HG03558 (cell line): ENCODE results near the gene OPRL1.
"Not testable (repeated sequence)": the region's sequence is repeated elsewhere in the genome, so short reads cannot be mapped to it uniquely, and the experiment has no call there.

Source experiments
- ATAC-seq: cut with Tn5 transposase; IDR thresholded peaks from one replicate; pipeline ENCODE4 v1.9.1; 2021; ENCODE audit warnings: moderate number of reproducible peaks; ENCODE audit not compliant: unreplicated experiment; ENCODE audit errors: extremely low read depth

Gene OPRL1

DNA sequence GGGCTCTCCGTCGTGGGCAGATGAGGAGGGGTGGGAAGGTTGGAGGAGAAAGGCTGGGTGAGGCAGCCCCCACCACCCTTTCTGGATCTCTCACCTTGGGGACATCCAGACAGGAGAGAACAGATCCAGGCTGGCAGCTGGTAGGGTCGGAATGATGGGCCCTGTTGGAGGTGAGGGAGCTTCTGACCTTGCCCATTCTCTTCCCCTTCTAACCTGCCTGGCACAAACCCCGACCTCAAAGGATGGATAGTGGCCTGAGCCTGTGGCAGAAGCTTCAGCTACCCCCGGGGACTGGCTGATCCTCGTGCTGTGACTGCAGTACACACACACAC lies 33.5 kb downstream of the OPRL1 start:
- ATAC-seq: no peak

DNA sequence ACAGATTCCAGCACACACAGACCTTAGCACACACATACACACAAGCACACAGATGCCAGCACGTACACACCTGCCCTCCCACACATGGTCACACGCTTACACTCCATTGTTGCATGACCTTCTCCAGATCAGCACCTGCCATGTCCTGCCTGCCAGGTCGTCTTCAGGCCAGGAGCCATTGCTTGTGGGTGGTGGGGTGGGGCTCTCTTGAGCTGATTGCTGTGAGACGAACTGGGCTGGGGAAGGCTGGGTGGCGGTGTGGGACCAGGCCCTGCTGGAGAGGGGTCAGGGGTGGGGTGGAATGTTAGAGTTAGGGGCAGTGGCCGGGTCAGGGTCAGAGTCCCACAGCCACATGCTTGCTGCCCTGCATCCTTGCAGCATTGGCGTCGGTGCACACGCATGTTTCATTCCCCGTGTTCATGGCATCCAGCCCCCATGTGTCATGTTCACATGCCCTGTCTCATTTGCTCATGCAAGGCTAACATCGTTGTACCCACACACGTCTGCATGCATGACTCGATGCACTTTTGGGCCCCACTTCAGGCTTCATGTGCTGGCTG lies 34.0 kb downstream of the OPRL1 start:
- no peak for ATAC-seq

DNA sequence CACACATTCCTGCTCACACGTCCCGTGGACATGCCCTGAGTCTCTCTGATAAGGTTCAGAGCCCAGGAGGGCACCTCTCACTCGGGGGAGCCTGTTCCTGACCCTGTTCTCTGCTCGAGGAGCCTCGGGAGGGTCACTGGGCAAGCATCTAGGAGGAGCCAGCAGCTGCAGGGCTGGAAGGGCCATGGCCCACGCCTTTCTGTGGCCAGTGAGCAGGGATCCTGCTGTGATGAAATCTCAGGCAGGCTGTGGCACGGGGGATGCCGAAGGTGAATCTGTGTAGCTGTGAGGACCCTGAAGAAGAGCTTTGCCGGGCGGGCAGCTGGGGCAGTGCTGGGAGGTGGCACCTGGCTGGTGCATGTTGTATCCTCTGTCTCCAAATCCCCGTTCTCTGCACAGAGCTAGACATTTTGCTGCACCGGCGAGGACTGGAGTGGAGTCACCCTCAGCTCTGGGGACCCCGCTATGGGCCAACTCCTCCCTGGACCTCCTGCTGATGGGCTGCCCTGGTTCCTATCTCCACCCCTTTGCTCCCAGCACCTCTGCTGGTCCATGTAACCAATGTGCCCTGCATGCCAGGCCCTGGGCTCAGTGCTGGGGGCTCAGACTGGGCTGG lies 34.6 kb downstream of the OPRL1 start:
- no peak for ATAC-seq

GRCh38 chr20:64115171-64115911 lies 35.5 kb downstream of the OPRL1 start:
- ATAC-seq: no peak

DNA sequence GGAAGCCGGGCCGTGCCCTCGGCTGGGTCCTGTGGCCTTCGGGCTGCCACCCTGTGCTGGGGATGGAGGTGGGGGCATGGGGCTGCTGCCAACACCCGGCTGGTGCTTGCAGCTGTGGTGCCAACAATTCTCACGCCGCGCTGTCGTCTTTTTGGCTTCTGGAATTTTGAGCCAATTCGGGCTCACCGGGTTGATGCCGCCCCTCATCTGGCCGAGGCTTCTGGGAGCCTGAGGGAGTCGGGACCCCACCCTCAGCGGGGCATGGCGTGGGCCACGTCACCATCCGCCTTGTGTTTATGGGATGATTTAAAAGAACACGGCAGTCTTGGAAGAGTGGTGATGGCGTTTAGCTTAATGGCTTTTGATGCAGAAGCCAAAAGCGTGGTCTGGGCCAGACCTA lies 36.1 kb downstream of the OPRL1 start:
- no peak for ATAC-seq

GRCh38 chr20:64116541-64117431 lies 36.9 kb downstream of the OPRL1 start:
- no peak for ATAC-seq

DNA sequence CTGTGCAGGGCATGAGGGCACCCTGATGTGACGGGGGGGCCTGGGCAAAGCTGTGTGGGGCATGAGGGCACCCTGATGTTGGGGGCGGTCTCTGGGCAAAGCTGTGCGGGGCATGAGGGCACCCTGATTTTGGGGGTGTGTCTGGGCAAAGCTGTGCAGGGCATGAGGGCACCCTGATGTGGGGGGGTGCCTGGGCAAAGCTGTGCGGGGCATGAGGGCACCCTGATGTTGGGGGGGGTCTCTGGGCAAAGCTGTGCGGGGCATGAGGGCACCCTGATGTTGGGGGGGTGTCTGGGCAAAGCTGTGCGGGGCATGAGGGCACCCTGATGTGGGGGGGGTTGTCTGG lies 37.5 kb downstream of the OPRL1 start:
- ATAC-seq: not testable (repeated sequence)

DNA sequence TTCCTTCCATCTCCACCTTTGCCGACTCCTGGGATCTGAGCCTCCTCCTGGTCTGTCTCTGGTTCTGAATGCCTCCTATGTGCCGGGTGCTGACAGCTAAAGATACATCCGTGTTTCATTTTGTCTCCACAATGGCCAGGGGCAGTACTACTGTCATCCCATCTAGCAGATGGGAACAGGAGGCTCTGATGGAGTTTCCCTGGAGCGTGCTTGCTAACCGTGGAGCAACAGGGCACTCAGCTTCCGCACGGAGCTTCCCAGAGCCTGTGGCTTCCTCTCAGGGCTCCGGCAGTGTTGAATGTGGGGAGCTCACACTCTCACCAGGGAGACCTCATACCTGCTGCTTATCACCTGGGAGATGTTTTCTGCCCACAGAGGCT lies 39.4 kb downstream of the OPRL1 start:
- ATAC-seq: no peak

DNA sequence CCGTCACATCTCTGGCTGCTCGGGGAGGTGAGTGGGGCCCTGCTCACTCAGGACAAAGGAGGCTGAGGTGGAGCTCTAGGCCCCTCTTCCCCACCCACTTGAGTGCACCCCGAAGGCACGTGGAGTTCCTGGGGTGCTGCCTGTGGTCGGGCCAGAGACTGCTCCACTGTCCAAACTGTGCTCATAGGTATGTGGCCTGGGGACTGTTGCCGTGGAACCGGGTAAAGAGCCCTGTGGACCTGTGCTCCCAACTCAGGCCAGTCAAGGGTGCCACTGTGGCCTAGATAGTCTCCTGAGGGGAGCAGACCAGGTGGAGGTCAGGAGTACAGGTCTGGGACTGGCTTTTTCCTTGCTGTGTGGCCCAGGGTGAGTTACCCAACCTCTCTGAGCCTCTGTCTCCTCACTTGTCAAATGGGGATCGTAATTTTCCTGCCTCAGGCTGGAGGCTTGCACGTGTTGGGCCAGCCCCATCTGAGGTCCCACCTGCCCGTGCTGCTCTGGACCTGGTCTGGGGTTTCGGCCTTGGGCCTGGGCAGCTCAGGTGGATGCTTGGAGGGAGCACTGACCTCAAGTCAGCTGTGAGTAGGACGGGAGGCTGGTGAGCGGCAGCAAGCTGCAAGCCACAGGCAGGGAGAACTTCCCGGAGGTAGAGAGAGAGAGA lies 39.9 kb downstream of the OPRL1 start:
- ATAC-seq: no peak

GRCh38 chr20:64121586-64121985 lies 41.7 kb downstream of the OPRL1 start:
- ATAC-seq: no peak

DNA sequence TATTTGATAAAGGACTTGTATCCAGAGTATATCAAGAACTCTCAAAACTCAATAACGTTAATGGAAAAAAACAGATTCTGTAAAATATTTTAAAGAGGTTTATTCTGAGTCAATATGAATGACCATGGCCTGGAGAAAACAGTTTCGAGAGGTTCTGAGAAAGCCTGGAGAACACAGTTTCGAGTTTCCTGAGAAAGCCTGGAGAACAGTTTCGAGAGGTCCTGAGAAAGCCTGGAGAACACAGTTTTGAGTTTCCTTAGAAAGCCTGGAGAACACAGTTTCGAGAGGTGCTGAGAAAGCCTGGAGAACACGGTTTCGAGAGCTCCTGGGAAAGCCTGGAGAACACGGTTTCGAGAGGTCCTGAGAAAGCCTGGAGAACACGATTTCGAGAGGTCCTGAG lies 43.0 kb downstream of the OPRL1 start:
- ATAC-seq: not testable (repeated sequence)

- not testable (repeated sequence) for ATAC-seq
These were observed 43.6 kb downstream of the OPRL1 start for GRCh38 chr20:64123517-64123916.

GRCh38 chr20:64129146-64129782 lies 49.4 kb downstream of the OPRL1 start:
- ATAC-seq: no peak

- ATAC-seq: no peak
These were observed 50.4 kb downstream of the OPRL1 start for GRCh38 chr20:64130271-64130670.

DNA sequence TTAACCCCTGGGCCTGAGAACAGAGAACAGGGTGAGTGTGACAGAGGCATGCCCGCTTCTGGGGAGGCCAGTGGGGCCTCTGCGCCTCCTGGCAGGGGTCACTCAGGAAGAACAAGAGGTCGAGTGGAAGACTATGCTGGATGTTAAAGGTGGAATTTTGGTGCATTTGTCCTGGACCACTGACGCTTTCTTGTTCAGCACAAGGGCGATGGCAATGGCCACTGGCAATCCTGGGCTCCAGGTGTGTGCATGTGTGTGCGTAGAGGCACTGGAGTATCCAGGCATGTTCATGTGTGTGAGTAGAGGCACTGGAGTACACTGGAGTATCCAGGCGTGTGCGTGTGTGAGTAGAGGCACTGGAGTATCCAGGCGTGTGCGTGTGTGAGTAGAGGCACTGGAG lies 51.0 kb downstream of the OPRL1 start:
- ATAC-seq: no peak

GRCh38 chr20:64131406-64131805 lies 51.5 kb downstream of the OPRL1 start:
- no peak for ATAC-seq

DNA sequence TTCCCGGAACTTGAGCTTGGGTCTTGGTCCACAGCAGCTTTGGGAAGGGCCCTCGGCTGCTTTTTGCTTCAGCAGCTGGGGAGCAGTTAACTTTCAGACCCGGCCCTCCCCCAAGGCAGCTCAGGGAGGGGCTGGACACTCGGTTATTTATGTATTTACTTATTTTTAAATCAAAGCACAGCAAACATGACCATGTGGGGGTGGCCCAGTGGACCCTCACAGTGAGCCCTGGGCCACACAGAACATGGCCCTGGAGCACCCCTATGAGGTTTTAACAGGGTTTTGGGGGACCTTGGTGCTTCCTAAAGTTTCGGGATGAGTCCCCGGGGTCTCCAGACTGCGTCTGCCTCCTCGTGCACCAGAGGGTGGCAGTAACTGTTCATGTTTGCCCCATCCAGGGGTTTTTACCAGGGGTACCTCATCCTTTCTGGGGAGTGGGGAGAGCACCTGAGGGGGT lies 54.1 kb downstream of the OPRL1 start:
- no peak for ATAC-seq

- ATAC-seq: not testable (repeated sequence)
These were observed 54.9 kb downstream of the OPRL1 start for GRCh38 chr20:64134744-64135143.

DNA sequence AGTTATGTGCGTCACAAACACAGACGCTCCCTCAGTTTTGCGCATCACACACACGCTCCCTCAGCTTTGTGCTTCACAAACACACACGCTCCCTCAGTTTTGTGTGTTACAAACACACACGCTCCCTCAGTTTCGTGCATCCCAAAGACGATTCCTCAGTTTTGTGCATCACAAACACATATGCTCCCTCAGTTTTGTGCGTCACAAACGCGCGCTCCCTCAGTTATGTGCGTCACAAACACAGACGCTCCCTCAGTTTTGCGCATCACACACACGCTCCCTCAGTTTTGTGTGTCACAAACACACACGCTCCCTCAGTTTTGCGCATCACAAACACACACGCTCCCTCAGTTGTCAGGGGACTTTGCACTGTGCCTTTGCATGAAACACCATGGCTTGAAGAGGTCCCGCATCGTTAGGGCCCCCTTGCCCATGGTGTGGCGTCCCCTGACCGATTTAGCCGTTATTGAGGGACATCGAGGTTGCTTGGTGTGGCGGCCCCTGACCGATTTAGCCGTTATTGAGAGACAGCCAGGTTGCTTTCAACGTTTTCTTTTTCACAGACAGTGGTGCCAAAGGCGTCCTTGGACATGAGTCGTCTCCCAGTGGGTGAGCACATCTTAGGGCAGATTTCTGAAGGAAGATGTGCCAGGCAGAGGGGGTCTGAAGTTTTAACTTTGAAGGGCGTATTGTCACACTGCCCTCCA lies 56.3 kb downstream of the OPRL1 start:
- no peak for ATAC-seq
